PFSK-1 (cell line): ENCODE measurements around the gene NRP2.

Experiments used
- FOXP2 ChIP-seq: optimal IDR thresholded peaks from 2 replicates; pipeline ENCODE3; 2011; ENCODE audit warnings: borderline replicate concordance, control low read depth, inconsistent platforms; ENCODE audit not compliant: insufficient read depth; ENCODE audit errors: extremely low read length, extremely low read depth
- POLR2AphosphoS5 ChIP-seq: IDR thresholded peaks from 2 replicates; pipeline ENCODE4 v1.6.1; 2012; ENCODE audit warnings: low read depth, mild to moderate bottlenecking, control low read depth, low read length, moderate library complexity
- SIN3A ChIP-seq: IDR thresholded peaks from 2 replicates; pipeline ENCODE4 v1.6.1; 2012; ENCODE audit warnings: mild to moderate bottlenecking, low read length, moderate library complexity, borderline replicate concordance; ENCODE audit not compliant: insufficient read depth
- TAF1 ChIP-seq: IDR thresholded peaks from 2 replicates; pipeline ENCODE4 v1.6.1; 2012; ENCODE audit warnings: low read length, control low read depth, borderline replicate concordance; ENCODE audit not compliant: insufficient read depth
- TF ChIP-seq, protein P1 (sequence below), 2 experiments: IDR thresholded peaks; 2 replicates each; pipeline versions ENCODE4 v1.6.1 to v1.8.0; 2011 to 2012; ENCODE audit warnings: low read depth in 2 of 2, low read length in 2 of 2, control low read depth in 1 of 2, inconsistent platforms in 1 of 2, mild to moderate bottlenecking in 1 of 2, moderate library complexity in 1 of 2; ENCODE audit not compliant: insufficient read depth in 1 of 2

NRP2 gene

GRCh38 chr2:205773989-205774388 is 91.7 kb downstream of the NRP2 start:
- TF ChIP-seq, protein P1, sequence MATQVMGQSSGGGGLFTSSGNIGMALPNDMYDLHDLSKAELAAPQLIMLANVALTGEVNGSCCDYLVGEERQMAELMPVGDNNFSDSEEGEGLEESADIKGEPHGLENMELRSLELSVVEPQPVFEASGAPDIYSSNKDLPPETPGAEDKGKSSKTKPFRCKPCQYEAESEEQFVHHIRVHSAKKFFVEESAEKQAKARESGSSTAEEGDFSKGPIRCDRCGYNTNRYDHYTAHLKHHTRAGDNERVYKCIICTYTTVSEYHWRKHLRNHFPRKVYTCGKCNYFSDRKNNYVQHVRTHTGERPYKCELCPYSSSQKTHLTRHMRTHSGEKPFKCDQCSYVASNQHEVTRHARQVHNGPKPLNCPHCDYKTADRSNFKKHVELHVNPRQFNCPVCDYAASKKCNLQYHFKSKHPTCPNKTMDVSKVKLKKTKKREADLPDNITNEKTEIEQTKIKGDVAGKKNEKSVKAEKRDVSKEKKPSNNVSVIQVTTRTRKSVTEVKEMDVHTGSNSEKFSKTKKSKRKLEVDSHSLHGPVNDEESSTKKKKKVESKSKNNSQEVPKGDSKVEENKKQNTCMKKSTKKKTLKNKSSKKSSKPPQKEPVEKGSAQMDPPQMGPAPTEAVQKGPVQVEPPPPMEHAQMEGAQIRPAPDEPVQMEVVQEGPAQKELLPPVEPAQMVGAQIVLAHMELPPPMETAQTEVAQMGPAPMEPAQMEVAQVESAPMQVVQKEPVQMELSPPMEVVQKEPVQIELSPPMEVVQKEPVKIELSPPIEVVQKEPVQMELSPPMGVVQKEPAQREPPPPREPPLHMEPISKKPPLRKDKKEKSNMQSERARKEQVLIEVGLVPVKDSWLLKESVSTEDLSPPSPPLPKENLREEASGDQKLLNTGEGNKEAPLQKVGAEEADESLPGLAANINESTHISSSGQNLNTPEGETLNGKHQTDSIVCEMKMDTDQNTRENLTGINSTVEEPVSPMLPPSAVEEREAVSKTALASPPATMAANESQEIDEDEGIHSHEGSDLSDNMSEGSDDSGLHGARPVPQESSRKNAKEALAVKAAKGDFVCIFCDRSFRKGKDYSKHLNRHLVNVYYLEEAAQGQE (IDR thresholded peaks at IDR 0.05; ENCODE audit: insufficient read depth in 1 of 2, low read depth in 2 of 2, low read length in 2 of 2) = no peak
- no peak for TF ChIP-seq POLR2AphosphoS5
- TF ChIP-seq TAF1 = no peak
- TF ChIP-seq FOXP2 = no peak
- TF ChIP-seq SIN3A = no peak

- TF ChIP-seq, protein P1 (IDR thresholded peaks at IDR 0.05; ENCODE audit: insufficient read depth in 1 of 2, low read depth in 2 of 2, low read length in 2 of 2) = no peak
- no peak for TF ChIP-seq POLR2AphosphoS5
- no peak for TF ChIP-seq TAF1
- no peak for TF ChIP-seq FOXP2
- no peak for TF ChIP-seq SIN3A
Measured at GRCh38 chr2:205775097-205775877, 93.0 kb downstream of the NRP2 start.

DNA sequence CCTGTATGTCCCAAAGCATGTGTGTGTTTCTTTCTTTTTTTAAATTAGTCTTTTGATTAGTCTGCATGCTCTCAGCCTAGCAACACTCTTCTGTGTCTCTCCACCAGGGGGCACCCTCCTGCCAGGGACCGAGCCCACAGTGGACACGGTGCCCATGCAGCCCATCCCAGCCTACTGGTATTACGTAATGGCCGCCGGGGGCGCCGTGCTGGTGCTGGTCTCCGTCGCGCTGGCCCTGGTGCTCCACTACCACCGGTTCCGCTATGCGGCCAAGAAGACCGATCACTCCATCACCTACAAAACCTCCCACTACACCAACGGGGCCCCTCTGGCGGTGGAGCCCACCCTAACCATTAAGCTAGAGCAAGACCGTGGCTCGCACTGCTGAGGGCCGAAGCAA is 93.8 kb downstream of the NRP2 start:
- TF ChIP-seq SIN3A (no peak), TAF1 (no peak), POLR2AphosphoS5 (no peak), FOXP2 (no peak)
- TF ChIP-seq, protein P1 (IDR thresholded peaks at IDR 0.05; ENCODE audit: insufficient read depth in 1 of 2, low read depth in 2 of 2, low read length in 2 of 2) = no peak

GRCh38 chr2:205776720-205777119 is 94.4 kb downstream of the NRP2 start:
- TF ChIP-seq TAF1 = no peak
- no peak for TF ChIP-seq POLR2AphosphoS5
- TF ChIP-seq SIN3A = no peak
- TF ChIP-seq, protein P1 (IDR thresholded peaks at IDR 0.05; ENCODE audit: insufficient read depth in 1 of 2, low read depth in 2 of 2, low read length in 2 of 2) = no peak
- no peak for TF ChIP-seq FOXP2

DNA sequence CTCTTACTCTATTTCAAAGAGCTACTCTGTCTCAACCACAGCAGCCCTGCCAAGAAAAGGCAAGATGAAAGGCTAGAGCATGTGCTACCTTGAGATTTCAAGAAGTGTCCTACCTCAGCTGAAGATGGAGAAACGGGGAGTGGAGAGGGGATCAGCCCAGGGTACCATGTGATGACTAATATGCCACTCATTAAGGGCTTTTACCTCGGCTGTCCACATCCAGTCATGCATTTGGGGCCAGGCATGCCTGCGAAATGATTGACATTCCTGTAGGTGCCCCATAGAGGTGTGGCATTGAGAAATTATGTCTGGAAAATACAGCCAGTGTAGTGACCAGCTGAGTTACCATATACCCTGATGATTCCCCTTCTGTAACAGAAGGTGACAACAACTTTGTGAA is 96.1 kb downstream of the NRP2 start:
- TF ChIP-seq POLR2AphosphoS5 (no peak), SIN3A (no peak), TAF1 (no peak), FOXP2 (no peak)
- TF ChIP-seq, protein P1 (IDR thresholded peaks at IDR 0.05; ENCODE audit: insufficient read depth in 1 of 2, low read depth in 2 of 2, low read length in 2 of 2) = no peak
